Measurements from ENCODE around the gene NAALADL2.

NAALADL2 gene

DNA sequence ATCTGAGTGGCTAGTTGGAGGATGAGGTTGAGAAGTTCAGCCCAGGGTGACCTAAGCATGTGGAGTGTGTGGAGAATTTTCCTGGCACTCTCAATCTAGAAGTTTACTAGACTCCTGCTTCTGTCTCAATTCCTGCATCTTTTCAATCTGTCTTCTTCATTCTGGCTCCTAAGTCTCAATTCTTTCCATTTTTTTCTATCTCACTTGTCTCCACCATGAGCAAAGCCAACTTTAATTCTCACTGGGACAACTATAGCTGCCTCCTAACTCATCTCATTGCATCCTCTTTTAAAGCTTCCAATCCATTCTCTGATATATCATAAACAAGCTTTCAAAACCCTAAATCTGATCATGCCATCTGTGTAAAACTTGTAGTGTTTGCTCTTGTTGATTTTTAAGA is 569.3 kb downstream of the NAALADL2 start:
- DNase-seq (ENCODE audit: low read depth), result no peak
- TF ChIP-seq, protein P1, sequence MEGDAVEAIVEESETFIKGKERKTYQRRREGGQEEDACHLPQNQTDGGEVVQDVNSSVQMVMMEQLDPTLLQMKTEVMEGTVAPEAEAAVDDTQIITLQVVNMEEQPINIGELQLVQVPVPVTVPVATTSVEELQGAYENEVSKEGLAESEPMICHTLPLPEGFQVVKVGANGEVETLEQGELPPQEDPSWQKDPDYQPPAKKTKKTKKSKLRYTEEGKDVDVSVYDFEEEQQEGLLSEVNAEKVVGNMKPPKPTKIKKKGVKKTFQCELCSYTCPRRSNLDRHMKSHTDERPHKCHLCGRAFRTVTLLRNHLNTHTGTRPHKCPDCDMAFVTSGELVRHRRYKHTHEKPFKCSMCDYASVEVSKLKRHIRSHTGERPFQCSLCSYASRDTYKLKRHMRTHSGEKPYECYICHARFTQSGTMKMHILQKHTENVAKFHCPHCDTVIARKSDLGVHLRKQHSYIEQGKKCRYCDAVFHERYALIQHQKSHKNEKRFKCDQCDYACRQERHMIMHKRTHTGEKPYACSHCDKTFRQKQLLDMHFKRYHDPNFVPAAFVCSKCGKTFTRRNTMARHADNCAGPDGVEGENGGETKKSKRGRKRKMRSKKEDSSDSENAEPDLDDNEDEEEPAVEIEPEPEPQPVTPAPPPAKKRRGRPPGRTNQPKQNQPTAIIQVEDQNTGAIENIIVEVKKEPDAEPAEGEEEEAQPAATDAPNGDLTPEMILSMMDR (IDR thresholded peaks at IDR 0.05; ENCODE audit: low read length, missing control alignments), result no peak

DNA sequence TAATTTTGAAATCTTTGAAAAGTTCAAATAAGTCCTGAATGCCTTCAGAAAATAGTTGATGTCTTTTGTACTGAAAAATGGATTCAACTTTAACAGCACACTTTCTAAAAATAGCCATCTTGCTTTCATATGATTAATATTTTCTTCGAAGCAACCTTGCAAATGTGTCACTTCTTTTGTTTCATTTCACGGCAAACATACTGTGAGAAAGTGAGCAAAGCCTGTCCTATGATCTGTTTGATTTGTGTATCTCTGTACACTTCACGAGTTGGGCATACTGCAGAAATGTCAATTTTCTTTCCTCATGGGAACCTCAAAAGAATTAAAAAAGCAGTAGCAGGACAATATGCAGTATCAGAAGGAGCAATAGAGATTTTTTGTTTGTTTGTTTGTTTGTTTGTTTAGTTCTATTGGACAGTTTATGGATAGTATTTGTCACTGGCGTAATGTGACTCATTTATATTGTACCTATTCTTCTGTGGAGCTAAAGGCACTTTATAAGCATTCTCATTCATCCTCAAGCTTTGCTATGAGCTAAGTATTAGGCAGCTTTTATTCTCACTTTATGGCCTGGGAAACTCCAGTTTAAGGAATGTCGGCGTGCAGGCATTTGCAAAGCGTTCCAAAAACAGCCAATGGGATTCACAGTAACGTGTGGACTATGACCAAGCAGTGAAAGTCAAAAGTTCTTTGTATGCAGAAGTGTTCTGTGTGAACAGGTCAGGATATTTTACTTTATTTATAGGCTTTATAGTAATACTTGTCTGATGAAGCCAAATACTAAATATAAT is 572.0 kb downstream of the NAALADL2 start:
- peak; percentile 21 for DNase-seq (ENCODE audit: low read depth)
- TF ChIP-seq, protein P1 (IDR thresholded peaks at IDR 0.05; ENCODE audit: low read length, missing control alignments), result no peak
- no peak overlapping the region for H3K4me3 ChIP-seq (replicated peaks; ENCODE audit: low read depth, low read length)

More for the DNA sequence above, 569.3 kb downstream of the NAALADL2 start:
- no peak overlapping the region for H3K4me3 ChIP-seq (replicated peaks; ENCODE audit: low read depth, low read length)

DNA sequence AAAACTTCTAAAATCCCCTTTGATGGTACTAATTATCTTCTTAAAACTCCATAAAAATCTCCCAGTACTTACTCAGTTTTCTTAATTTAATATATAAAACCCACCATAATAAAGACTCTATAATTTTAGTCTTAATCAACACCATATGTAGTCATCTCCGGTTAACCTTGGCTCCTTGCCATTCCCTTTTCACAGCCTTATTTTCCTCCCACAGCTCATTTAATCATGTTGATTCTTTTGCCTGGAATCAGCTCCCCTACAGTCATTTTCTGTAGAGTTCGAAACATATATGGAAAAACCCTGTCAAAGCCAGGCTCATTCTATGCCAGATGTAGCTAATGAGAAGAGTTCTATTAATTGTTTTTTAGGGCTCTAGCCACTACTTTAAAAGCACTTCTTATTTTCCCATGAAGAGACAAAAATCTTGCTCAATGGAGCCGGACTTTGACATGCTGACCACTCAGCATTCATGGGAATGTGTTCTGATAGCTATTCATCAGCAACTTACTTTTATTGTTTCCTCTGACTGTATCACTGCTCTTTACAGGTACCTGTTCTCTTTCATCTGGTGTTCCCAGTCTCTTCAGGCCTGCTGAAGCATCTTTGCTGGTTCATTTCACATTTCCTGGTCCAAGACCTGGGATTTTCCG is 573.4 kb downstream of the NAALADL2 start:
- peak; percentile 57 for DNase-seq (ENCODE audit: low read depth)
- H3K4me3 ChIP-seq (replicated peaks; ENCODE audit: low read depth, low read length), result no peak overlapping the region
- TF ChIP-seq, protein P1 (IDR thresholded peaks at IDR 0.05; ENCODE audit: low read length, missing control alignments), result no peak

DNA sequence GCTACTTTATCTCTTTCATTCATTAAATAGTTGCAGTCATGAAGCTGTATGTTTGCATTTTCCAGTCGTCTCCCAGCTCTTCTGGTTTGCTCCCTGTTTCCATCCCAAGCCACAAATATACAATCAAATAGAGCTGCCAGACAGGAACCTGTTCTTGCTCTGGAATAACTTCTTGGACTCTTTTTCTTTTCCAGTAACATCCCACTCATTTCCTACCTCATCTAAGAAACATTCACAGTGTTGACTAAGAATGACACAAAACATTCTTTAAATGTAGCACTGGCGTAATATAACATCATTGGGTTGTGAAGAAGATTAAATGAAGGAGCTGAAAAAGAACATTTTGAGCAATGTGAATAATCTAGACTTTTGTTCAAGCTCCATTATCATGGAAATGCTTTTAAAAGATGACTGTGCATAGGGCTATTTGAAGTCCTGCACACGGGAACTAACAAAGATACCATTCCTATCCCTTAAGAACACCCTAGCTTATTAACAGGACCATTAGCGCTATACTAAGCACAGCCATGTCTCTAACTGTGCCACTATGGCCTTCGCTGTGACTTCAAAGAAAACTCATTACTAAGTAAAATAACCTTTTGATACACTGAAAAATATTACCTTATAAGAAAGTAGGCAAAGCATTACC is 574.0 kb downstream of the NAALADL2 start:
- peak; percentile 81 for DNase-seq (ENCODE audit: low read depth)
- H3K4me3 ChIP-seq (replicated peaks; ENCODE audit: low read depth, low read length), result no peak overlapping the region
- TF ChIP-seq, protein P1 (IDR thresholded peaks at IDR 0.05; ENCODE audit: low read length, missing control alignments), result no peak

DNA sequence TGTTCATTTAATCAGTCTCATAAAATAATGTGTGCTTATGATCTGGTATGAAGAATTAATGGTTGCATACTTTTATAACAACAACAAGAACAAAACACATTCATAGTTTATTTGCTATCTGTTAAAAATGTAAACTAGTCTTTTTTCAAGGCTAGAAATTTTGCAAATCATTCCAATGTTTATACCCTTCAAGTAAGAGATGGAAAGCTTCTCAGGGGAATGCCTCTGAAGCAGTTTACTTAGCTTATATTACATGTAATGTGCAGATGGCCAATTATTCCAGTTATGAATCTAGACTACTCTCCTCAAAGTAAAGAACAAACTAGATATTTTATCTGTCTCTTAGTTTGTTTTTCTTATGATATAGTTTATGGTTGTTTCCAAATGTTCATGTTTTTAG is 575.4 kb downstream of the NAALADL2 start:
- DNase-seq (ENCODE audit: low read depth), result no peak
- no peak overlapping the region for H3K4me3 ChIP-seq (replicated peaks; ENCODE audit: low read depth, low read length)
- TF ChIP-seq, protein P1 (IDR thresholded peaks at IDR 0.05; ENCODE audit: low read length, missing control alignments), result no peak

DNA sequence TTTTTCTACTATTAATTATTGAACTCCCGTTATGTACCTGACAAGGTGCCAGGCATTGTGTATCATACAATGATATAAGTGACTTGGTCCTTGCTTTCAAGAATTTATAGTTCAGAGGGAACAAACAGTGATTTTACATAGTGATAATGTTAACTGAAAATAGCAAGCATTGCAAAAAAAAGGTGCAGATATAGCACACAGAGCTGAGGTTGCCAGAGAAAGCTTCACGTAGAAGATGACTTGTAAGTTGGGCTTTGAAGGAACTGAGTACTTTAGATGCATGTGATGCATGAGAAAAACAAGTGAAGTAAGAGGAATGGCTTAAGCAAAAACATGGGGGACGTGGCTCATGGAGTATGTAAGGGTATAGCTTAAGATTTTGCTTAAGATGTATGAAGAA is 584.5 kb downstream of the NAALADL2 start:
- H3K4me3 ChIP-seq (replicated peaks; ENCODE audit: low read depth, low read length), result no peak overlapping the region
- TF ChIP-seq, protein P1 (IDR thresholded peaks at IDR 0.05; ENCODE audit: low read length, missing control alignments), result no peak
- DNase-seq (ENCODE audit: low read depth), result no peak
